ENCODE data around the gene ACYP2. TPM values are rescaled to one million over a fixed set of nuclear protein-coding genes. Genes with fewer than 3 reads are reported as not detected.

Gene ACYP2
- total RNA-seq, 4 donors from 2014 or later: 15.6 to 25.1 (median 21.5) TPM

GRCh38 chr2:54306556-54306955, 191.1 kb downstream of the ACYP2 start:
- Histone ChIP-seq H3K36me3 (no peaks in the 10 kb centered on the region), H3K27ac (no peak overlapping the region), H3K4me3 (no peak overlapping the region), H3K9me3 (no peaks in the 10 kb centered on the region), H3K4me1 (peaks cover 0 to 4% (median 0%) of the 10 kb centered on the region in 4 donors), H3K27me3 (no peaks in the 10 kb centered on the region)
- TF ChIP-seq CTCF (IDR thresholded peaks at IDR 0.05) (no peak), EP300 (IDR thresholded peaks at IDR 0.05) (no peak), POLR2A (IDR thresholded peaks at IDR 0.05) (no peak)
- 70 to 78% methylated on average over 3 of the region's 3 CpGs for WGBS, 2 donors
- no peak for DNase-seq (ENCODE audit: low spot score in 2 of 2)

GRCh38 chr2:54308186-54308585, 192.8 kb downstream of the ACYP2 start:
- H3K4me3 ChIP-seq: no peak overlapping the region
- no peaks in the 10 kb centered on the region for H3K36me3 ChIP-seq
- no peak for TF ChIP-seq POLR2A (IDR thresholded peaks at IDR 0.05)
- no peak for TF ChIP-seq CTCF (IDR thresholded peaks at IDR 0.05)
- TF ChIP-seq EP300 (IDR thresholded peaks at IDR 0.05): no peak
- no peaks in the 10 kb centered on the region for H3K27me3 ChIP-seq
- WGBS, 2 donors: 64 to 77% methylated on average over 6 of the region's 6 CpGs
- no peak for DNase-seq (ENCODE audit: low spot score in 2 of 2)
- peaks cover 0 to 4% (median 0%) of the 10 kb centered on the region in 4 donors for H3K4me1 ChIP-seq
- no peaks in the 10 kb centered on the region for H3K9me3 ChIP-seq
- no peak overlapping the region for H3K27ac ChIP-seq

- 56 to 71% methylated on average over 2 of the region's 2 CpGs for WGBS, 2 donors
- TF ChIP-seq EP300 (IDR thresholded peaks at IDR 0.05) (no peak), CTCF (IDR thresholded peaks at IDR 0.05) (no peak), POLR2A (IDR thresholded peaks at IDR 0.05) (no peak)
- H3K27ac ChIP-seq: no peak overlapping the region
- H3K36me3 ChIP-seq: no peaks in the 10 kb centered on the region
- H3K9me3 ChIP-seq: no peaks in the 10 kb centered on the region
- H3K27me3 ChIP-seq: no peaks in the 10 kb centered on the region
- DNase-seq (ENCODE audit: low spot score in 2 of 2): no peak
- H3K4me3 ChIP-seq: no peak overlapping the region
- peaks cover 0 to 4% (median 0%) of the 10 kb centered on the region in 4 donors for H3K4me1 ChIP-seq
Measured at GRCh38 chr2:54308782-54309181, 193.4 kb downstream of the ACYP2 start.

- TF ChIP-seq CTCF (IDR thresholded peaks at IDR 0.05) (no peak), POLR2A (IDR thresholded peaks at IDR 0.05) (no peak), EP300 (IDR thresholded peaks at IDR 0.05) (no peak)
- Histone ChIP-seq H3K27ac (no peak overlapping the region), H3K27me3 (no peaks in the 10 kb centered on the region), H3K4me3 (no peak overlapping the region), H3K9me3 (no peaks in the 10 kb centered on the region), H3K36me3 (no peaks in the 10 kb centered on the region), H3K4me1 (peaks cover 0 to 4% (median 0%) of the 10 kb centered on the region in 4 donors)
- 55 to 59% methylated on average over 3 of the region's 3 CpGs for WGBS, 2 donors
- no peak for DNase-seq (ENCODE audit: low spot score in 2 of 2)
Measured at GRCh38 chr2:54310311-54310710, 194.9 kb downstream of the ACYP2 start.

- 63 to 78% methylated on average over 2 of the region's 2 CpGs for WGBS, 2 donors
- TF ChIP-seq POLR2A (IDR thresholded peaks at IDR 0.05) (no peak), CTCF (IDR thresholded peaks at IDR 0.05) (no peak), EP300 (IDR thresholded peaks at IDR 0.05) (no peak)
- H3K27me3 ChIP-seq: no peaks in the 10 kb centered on the region
- H3K4me3 ChIP-seq: no peak overlapping the region
- no peak for DNase-seq (ENCODE audit: low spot score in 2 of 2)
- H3K4me1 ChIP-seq: peaks cover 0 to 4% (median 0%) of the 10 kb centered on the region in 4 donors
- H3K27ac ChIP-seq: no peak overlapping the region
- no peaks in the 10 kb centered on the region for H3K36me3 ChIP-seq
- H3K9me3 ChIP-seq: no peaks in the 10 kb centered on the region
Measured at GRCh38 chr2:54310961-54311360, 195.5 kb downstream of the ACYP2 start.
